ENCODE results near the gene LRRTM4.

GRCh38 chr2:77190721-77191346 is 331.3 kb downstream of the LRRTM4 start:
- TF ChIP-seq CTCF (IDR thresholded peaks at IDR 0.05; ENCODE audit: low read length) (no peak), EZH2 (IDR thresholded peaks at IDR 0.05; ENCODE audit: borderline replicate concordance, low read length) (no peak)

Data from OCI-LY1 (cell line).